GM12892 (cell line): ENCODE data around the gene APBB2.
"Not testable (repeated sequence)": the region's sequence is repeated elsewhere in the genome, so short reads cannot be mapped to it uniquely, and the experiment has no call there.

Experiments used
- DNase-seq: peaks from one replicate; pipeline ENCODE4 v3.0.0; 2011; ENCODE audit not compliant: insufficient read length
- FAIRE-seq: peaks from 2 replicates; lab custom pipeline; 2011; peaks lifted over from hg19 to GRCh38; lab: Jason Lieb, UNC
- POLR2A ChIP-seq: IDR thresholded peaks from 2 replicates; pipeline ENCODE4 v1.6.1; 2011; ENCODE audit warnings: low read depth, low read length, control low read depth
- POLR2AphosphoS5 ChIP-seq: IDR thresholded peaks from 2 replicates; pipeline ENCODE4 v1.6.1; 2011; ENCODE audit warnings: low read depth, low read length, control low read depth
- TAF1 ChIP-seq: IDR thresholded peaks from 2 replicates; pipeline ENCODE4 v1.6.1; 2011; ENCODE audit warnings: low read depth, mild to moderate bottlenecking, control low read depth, low read length, borderline replicate concordance

APBB2 gene

GRCh38 chr4:40909363-40909876, 304.9 kb downstream of the APBB2 start:
- DNase-seq (no peak), FAIRE-seq (no peak)
- TF ChIP-seq POLR2AphosphoS5, result no peak
- no peak for TF ChIP-seq POLR2A
- TF ChIP-seq TAF1, result no peak

GRCh38 chr4:40908702-40909362, 305.5 kb downstream of the APBB2 start:
- TF ChIP-seq POLR2AphosphoS5 (no peak), POLR2A (no peak), TAF1 (no peak)
- FAIRE-seq (peak; percentile 79), DNase-seq (peak; percentile 66)

DNA sequence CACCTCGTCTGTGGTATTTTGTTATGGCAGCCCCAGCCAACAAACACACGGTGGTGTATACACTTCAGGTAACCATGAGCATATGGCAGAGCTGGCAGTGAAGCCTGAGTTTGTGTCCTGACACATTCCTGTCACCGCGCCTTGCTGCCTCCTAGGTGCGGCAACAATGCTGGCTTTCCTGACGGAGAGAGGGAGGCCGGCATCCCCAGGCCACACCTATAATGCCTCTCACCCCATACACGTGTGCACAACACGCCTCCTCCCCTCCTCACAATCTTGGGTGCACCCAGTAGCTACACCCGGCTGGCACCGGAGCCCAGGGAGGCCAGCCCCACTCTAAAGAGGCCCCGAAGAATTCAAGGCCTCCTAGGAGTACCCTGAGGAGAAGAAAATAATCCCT, 306.0 kb downstream of the APBB2 start:
- FAIRE-seq (no peak), DNase-seq (no peak)
- TF ChIP-seq POLR2AphosphoS5, result no peak

GRCh38 chr4:40905414-40905813, 308.9 kb downstream of the APBB2 start:
- TF ChIP-seq POLR2A, result no peak
- no peak for TF ChIP-seq TAF1
- TF ChIP-seq POLR2AphosphoS5, result no peak
- DNase-seq (no peak), FAIRE-seq (no peak)

DNA sequence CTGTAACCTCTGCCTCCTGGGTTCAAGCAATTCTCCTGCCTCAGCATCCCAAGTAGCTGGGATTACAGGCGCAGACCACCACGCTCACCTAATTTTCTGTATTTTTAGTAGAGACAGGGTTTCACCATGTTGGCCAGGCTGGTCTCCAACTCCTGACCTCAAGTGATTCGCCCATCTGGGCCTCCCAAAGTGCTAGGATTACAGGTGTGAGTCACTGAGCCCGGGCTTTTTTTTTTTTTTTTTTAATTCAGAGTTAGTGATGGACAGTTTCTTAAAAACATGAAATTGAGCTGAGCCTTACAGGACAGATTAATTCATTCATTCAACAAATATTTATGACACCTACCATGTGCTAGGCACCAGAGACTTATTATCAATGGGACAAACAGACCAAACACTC, 313.8 kb downstream of the APBB2 start:
- not testable (repeated sequence) for FAIRE-seq, DNase-seq

- FAIRE-seq (peak; percentile 92), DNase-seq (peak; percentile 49)
- TF ChIP-seq TAF1, result no peak
- TF ChIP-seq POLR2A, result no peak
- TF ChIP-seq POLR2AphosphoS5, result no peak
Measured at GRCh38 chr4:40897557-40898203, 316.7 kb downstream of the APBB2 start.

GRCh38 chr4:40890764-40891163, 323.6 kb downstream of the APBB2 start:
- no peak for TF ChIP-seq POLR2AphosphoS5
- no peak for TF ChIP-seq POLR2A
- no peak for TF ChIP-seq TAF1
- no peak for FAIRE-seq
- no peak for DNase-seq

DNA sequence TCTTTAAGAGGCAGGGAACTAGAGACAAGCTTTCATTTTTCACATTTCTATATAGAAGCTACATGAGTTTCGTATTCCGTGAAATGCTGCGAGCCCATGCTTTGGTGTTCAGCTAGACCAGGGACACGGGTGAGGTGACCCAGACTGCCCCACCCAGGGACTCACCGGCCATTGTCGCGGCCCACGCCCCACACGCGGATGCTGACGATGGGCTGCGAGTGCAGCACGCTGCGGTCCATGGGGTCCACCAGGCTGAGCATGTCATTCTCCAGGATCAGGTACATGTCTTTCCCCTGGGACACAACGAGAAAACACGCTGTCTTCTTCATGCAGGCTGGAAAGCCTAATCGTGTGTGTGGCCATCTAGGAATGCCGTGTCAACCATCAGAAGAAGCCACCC, 324.1 kb downstream of the APBB2 start:
- no peak for TF ChIP-seq POLR2A
- no peak for TF ChIP-seq TAF1
- no peak for TF ChIP-seq POLR2AphosphoS5
- no peak for DNase-seq
- FAIRE-seq, result no peak

GRCh38 chr4:40888933-40889332, 325.4 kb downstream of the APBB2 start:
- DNase-seq (no peak), FAIRE-seq (no peak)
- no peak for TF ChIP-seq POLR2A
- no peak for TF ChIP-seq POLR2AphosphoS5
- TF ChIP-seq TAF1, result no peak

DNA sequence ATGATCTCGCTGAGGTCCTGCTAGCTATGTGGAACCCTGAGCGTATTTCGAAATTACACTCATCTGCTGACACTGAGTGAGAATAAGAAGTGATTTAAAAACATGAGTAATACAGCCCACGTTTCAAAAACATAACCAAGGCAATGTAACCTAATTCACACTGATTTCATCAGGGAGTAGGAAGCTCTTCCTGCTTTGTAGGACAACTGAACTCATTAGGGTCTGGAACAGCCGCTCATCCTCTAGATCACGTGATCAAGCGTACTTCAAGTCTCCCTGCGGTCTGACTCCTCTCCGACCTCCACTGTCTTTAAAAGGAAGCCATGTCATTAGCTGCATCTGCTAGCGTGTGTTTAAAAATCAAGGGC, 326.6 kb downstream of the APBB2 start:
- TF ChIP-seq TAF1, result no peak
- no peak for TF ChIP-seq POLR2A
- no peak for TF ChIP-seq POLR2AphosphoS5
- FAIRE-seq, result no peak
- DNase-seq, result no peak

GRCh38 chr4:40886931-40887763, 327.2 kb downstream of the APBB2 start:
- FAIRE-seq (no peak), DNase-seq (no peak)
- TF ChIP-seq TAF1 (no peak), POLR2A (no peak), POLR2AphosphoS5 (no peak)

DNA sequence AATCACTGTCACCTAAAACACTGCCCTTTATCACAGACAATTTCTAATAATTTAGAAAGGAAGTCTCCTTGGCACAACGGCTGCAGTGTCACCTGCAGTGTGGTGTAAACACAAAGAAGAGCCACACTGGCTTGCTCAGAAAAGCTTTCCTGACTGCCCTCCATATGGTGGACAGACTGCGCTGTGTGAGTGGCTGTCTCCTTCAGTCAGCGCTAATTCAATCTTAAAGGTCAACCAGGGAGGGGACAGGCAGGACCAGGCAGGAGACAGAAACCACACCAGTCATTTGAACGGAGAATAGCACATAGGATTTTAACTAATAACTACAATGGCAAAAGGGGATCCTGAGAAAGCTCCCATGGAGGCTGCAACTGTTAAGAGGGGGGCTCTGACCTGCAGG, 332.5 kb downstream of the APBB2 start:
- TF ChIP-seq POLR2A (no peak), TAF1 (no peak), POLR2AphosphoS5 (no peak)
- no peak for FAIRE-seq
- no peak for DNase-seq
